OCI-LY7 (cell line): Measurements from ENCODE around the gene NIN.

Experiments used
- CTCF ChIP-seq: fragments of 200-600 bp; sonication (generic); conservative IDR thresholded peaks from 2 replicates; pipeline ENCODE4 v1.5.1; 2014; ENCODE audit warnings: mild to moderate bottlenecking, antibody characterized with exemption, low read length, moderate library complexity, mixed read lengths
- EZH2phosphoT487 ChIP-seq: fragments of 200-600 bp; sonication (generic); IDR thresholded peaks from 2 replicates; pipeline ENCODE4 v1.6.1; 2018; ENCODE audit warnings: low read depth, borderline replicate concordance, mild to moderate bottlenecking, mixed run types, antibody characterized with exemption, low read length, moderate library complexity, mixed read lengths

GRCh38 chr14:50719911-50720759, 110.8 kb downstream of the NIN start:
- no peak for TF ChIP-seq CTCF
- TF ChIP-seq EZH2phosphoT487: no peak
